ENCODE results near the gene TKTL2.

TKTL2 gene

GRCh38 chr4:163473130-163473529 lies 424 bp downstream of the TKTL2 start:
- ATAC-seq: no peak
- TF ChIP-seq CSRNP3 (CRISPR knock-in tag; IDR thresholded peaks at IDR 0.05) (no peak), CREB5 (CRISPR knock-in tag; IDR thresholded peaks at IDR 0.05; ENCODE audit: low read depth) (no peak), ARNTL (CRISPR knock-in tag; IDR thresholded peaks at IDR 0.05; ENCODE audit: borderline replicate concordance, low read depth) (no peak), ZNF565 (CRISPR knock-in tag; conservative IDR thresholded peaks at IDR 0.05; ENCODE audit: low read depth) (no peak)

- ATAC-seq: no peak
- TF ChIP-seq PPARA (CRISPR knock-in tag; IDR thresholded peaks at IDR 0.05; ENCODE audit: borderline replicate concordance) (no peak), ZNF565 (CRISPR knock-in tag; conservative IDR thresholded peaks at IDR 0.05; ENCODE audit: low read depth) (no peak), CREB5 (CRISPR knock-in tag; IDR thresholded peaks at IDR 0.05; ENCODE audit: low read depth) (no peak)
These were observed 3.2 kb downstream of the TKTL2 start for GRCh38 chr4:163470391-163470790.

GRCh38 chr4:163467082-163467770 lies 6.3 kb downstream of the TKTL2 start:
- ATAC-seq: no peak
- TF ChIP-seq TOX (CRISPR knock-in tag; IDR thresholded peaks at IDR 0.05; ENCODE audit: borderline replicate concordance) (no peak), ZNF8 (CRISPR knock-in tag; IDR thresholded peaks at IDR 0.05) (no peak), ZFP30 (CRISPR knock-in tag; IDR thresholded peaks at IDR 0.05) (no peak), PPARA (CRISPR knock-in tag; IDR thresholded peaks at IDR 0.05; ENCODE audit: borderline replicate concordance) (no peak), CSDC2 (CRISPR knock-in tag; IDR thresholded peaks at IDR 0.05) (no peak), ZNF70 (CRISPR knock-in tag; IDR thresholded peaks at IDR 0.05) (no peak), BACH2 (CRISPR knock-in tag; IDR thresholded peaks at IDR 0.05; ENCODE audit: borderline replicate concordance) (no peak)

GRCh38 chr4:163462556-163462955 lies 11.0 kb downstream of the TKTL2 start:
- no peak for ATAC-seq

More at GRCh38 chr4:163462556-163462955, 11.0 kb downstream of the TKTL2 start:
- TF ChIP-seq CREB5 (CRISPR knock-in tag; IDR thresholded peaks at IDR 0.05; ENCODE audit: low read depth) (no peak), TCF4 (CRISPR knock-in tag; IDR thresholded peaks at IDR 0.05; ENCODE audit: borderline replicate concordance) (no peak), OSR1 (CRISPR knock-in tag; IDR thresholded peaks at IDR 0.05) (no peak), ARNTL (CRISPR knock-in tag; IDR thresholded peaks at IDR 0.05; ENCODE audit: borderline replicate concordance, low read depth) (no peak), CSRNP3 (CRISPR knock-in tag; IDR thresholded peaks at IDR 0.05) (no peak), BACH2 (CRISPR knock-in tag; IDR thresholded peaks at IDR 0.05; ENCODE audit: borderline replicate concordance) (no peak), PATZ1 (CRISPR knock-in tag; IDR thresholded peaks at IDR 0.05; ENCODE audit: borderline replicate concordance) (no peak), CSDC2 (CRISPR knock-in tag; IDR thresholded peaks at IDR 0.05) (no peak), ZNF70 (CRISPR knock-in tag; IDR thresholded peaks at IDR 0.05) (no peak), TSHZ2 (CRISPR knock-in tag; IDR thresholded peaks at IDR 0.05) (no peak)
